ENCODE data around the gene ZBTB16.

Gene ZBTB16

DNA sequence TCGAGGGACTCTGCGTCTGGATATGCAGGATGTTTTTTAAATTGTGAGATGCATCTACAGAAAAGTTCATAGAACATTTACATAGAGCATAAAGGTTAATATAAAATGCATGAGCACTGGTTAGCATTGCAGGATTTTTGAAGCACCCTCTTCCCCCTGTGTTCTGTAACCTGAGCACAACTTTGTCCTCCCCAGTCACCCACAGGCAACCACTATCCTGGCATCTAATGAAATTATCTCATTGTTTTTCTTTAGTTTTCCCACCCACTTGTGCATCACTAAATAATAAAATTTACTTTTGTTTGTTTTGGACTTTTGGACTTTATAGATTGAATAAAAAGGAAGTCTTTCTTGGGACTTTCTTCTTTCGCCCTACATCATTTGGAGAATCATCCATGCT lies 226.7 kb downstream of the ZBTB16 start:
- TF ChIP-seq EZH2 (IDR thresholded peaks at IDR 0.05; ENCODE audit: borderline replicate concordance, low read depth, low read length, severe bottlenecking): no peak
- no peak for TF ChIP-seq CTCF (IDR thresholded peaks at IDR 0.05; ENCODE audit: borderline replicate concordance, extremely low read depth, low read length, poor library complexity, severe bottlenecking)
- Histone ChIP-seq H2AFZ (ENCODE audit: low read depth, low read length) (no peak overlapping the region), H3K4me3 (ENCODE audit: low read depth in 1 of 2, low read length in 2 of 2) (no peak overlapping the region), H3K4me1 (ENCODE audit: insufficient read depth, low read length) (no peaks in the 10 kb centered on the region), H3K9ac (ENCODE audit: low read depth, low read length) (no peak overlapping the region), H3K27ac (ENCODE audit: low read length) (no peak overlapping the region), H4K20me1 (ENCODE audit: insufficient read depth, low read length) (no peaks in the 10 kb centered on the region), H3K27me3 (ENCODE audit: insufficient read depth, low read length, poor library complexity) (peaks cover 3% of the 10 kb centered on the region), H3K36me3 (ENCODE audit: insufficient read depth, low read length) (no peaks in the 10 kb centered on the region), H3K4me2 (ENCODE audit: insufficient read depth, low read length) (no peak overlapping the region), H3K79me2 (ENCODE audit: insufficient read depth, low read length) (no peaks in the 10 kb centered on the region), H3K9me3 (ENCODE audit: insufficient read depth, low read length, severe bottlenecking) (no peaks in the 10 kb centered on the region)
- ATAC-seq (ENCODE audit: insufficient read depth, low read depth): no peak
- DNase-seq: no peak

GRCh38 chr11:114287154-114287553 lies 227.6 kb downstream of the ZBTB16 start:
- Histone ChIP-seq H3K4me1 (ENCODE audit: insufficient read depth, low read length) (no peaks in the 10 kb centered on the region), H3K27me3 (ENCODE audit: insufficient read depth, low read length, poor library complexity) (no peaks in the 10 kb centered on the region), H4K20me1 (ENCODE audit: insufficient read depth, low read length) (no peaks in the 10 kb centered on the region), H3K9ac (ENCODE audit: low read depth, low read length) (no peak overlapping the region), H3K4me2 (ENCODE audit: insufficient read depth, low read length) (no peak overlapping the region), H3K36me3 (ENCODE audit: insufficient read depth, low read length) (no peaks in the 10 kb centered on the region), H3K4me3 (ENCODE audit: low read depth in 1 of 2, low read length in 2 of 2) (no peak overlapping the region), H3K79me2 (ENCODE audit: insufficient read depth, low read length) (no peaks in the 10 kb centered on the region), H3K27ac (ENCODE audit: low read length) (no peak overlapping the region), H2AFZ (ENCODE audit: low read depth, low read length) (no peak overlapping the region), H3K9me3 (ENCODE audit: insufficient read depth, low read length, severe bottlenecking) (no peaks in the 10 kb centered on the region)
- ATAC-seq (ENCODE audit: insufficient read depth, low read depth) (no peak), DNase-seq (no peak)
- TF ChIP-seq CTCF (IDR thresholded peaks at IDR 0.05; ENCODE audit: borderline replicate concordance, extremely low read depth, low read length, poor library complexity, severe bottlenecking) (no peak), EZH2 (IDR thresholded peaks at IDR 0.05; ENCODE audit: borderline replicate concordance, low read depth, low read length, severe bottlenecking) (no peak)

GRCh38 chr11:114288136-114288535 lies 228.6 kb downstream of the ZBTB16 start:
- ATAC-seq (ENCODE audit: insufficient read depth, low read depth) (no peak), DNase-seq (no peak)
- Histone ChIP-seq H3K36me3 (ENCODE audit: insufficient read depth, low read length) (no peaks in the 10 kb centered on the region), H3K4me3 (ENCODE audit: low read depth in 1 of 2, low read length in 2 of 2) (no peak overlapping the region), H3K4me1 (ENCODE audit: insufficient read depth, low read length) (no peaks in the 10 kb centered on the region), H3K9me3 (ENCODE audit: insufficient read depth, low read length, severe bottlenecking) (no peaks in the 10 kb centered on the region), H3K4me2 (ENCODE audit: insufficient read depth, low read length) (no peak overlapping the region), H3K79me2 (ENCODE audit: insufficient read depth, low read length) (no peaks in the 10 kb centered on the region), H2AFZ (ENCODE audit: low read depth, low read length) (no peak overlapping the region), H3K27me3 (ENCODE audit: insufficient read depth, low read length, poor library complexity) (no peaks in the 10 kb centered on the region), H3K27ac (ENCODE audit: low read length) (no peak overlapping the region), H3K9ac (ENCODE audit: low read depth, low read length) (no peak overlapping the region), H4K20me1 (ENCODE audit: insufficient read depth, low read length) (no peaks in the 10 kb centered on the region)
- TF ChIP-seq EZH2 (IDR thresholded peaks at IDR 0.05; ENCODE audit: borderline replicate concordance, low read depth, low read length, severe bottlenecking): no peak
- TF ChIP-seq CTCF (IDR thresholded peaks at IDR 0.05; ENCODE audit: borderline replicate concordance, extremely low read depth, low read length, poor library complexity, severe bottlenecking): no peak

DNA sequence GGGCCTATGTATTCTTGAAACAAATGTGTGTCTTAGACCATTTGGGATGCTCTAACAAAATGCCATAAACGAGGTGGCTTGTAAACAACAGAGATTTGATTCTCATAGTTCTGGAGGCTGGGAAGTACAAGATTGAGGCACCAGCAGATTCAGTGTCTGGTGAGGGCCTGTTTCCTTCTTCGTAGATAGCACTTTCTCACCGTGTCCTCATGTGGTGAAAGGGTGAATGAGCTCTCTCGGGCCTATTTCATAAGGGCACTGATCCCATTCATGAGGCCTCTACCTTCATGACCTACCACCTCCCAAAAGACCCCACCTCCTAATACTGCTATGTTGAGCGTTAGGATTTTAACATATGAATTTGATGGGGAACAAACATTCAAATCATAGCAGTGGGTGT lies 230.3 kb downstream of the ZBTB16 start:
- no peaks in the 10 kb centered on the region for H3K4me1 ChIP-seq (ENCODE audit: insufficient read depth, low read length)
- TF ChIP-seq EZH2 (IDR thresholded peaks at IDR 0.05; ENCODE audit: borderline replicate concordance, low read depth, low read length, severe bottlenecking) (no peak), CTCF (IDR thresholded peaks at IDR 0.05; ENCODE audit: borderline replicate concordance, extremely low read depth, low read length, poor library complexity, severe bottlenecking) (no peak)
- no peak overlapping the region for H3K9ac ChIP-seq (ENCODE audit: low read depth, low read length)
- H3K79me2 ChIP-seq (ENCODE audit: insufficient read depth, low read length): no peaks in the 10 kb centered on the region
- H3K36me3 ChIP-seq (ENCODE audit: insufficient read depth, low read length): no peaks in the 10 kb centered on the region
- H3K27ac ChIP-seq (ENCODE audit: low read length): no peak overlapping the region
- no peak overlapping the region for H3K4me2 ChIP-seq (ENCODE audit: insufficient read depth, low read length)
- ATAC-seq (ENCODE audit: insufficient read depth, low read depth) (no peak), DNase-seq (no peak)
- no peaks in the 10 kb centered on the region for H3K27me3 ChIP-seq (ENCODE audit: insufficient read depth, low read length, poor library complexity)
- no peak overlapping the region for H2AFZ ChIP-seq (ENCODE audit: low read depth, low read length)
- H4K20me1 ChIP-seq (ENCODE audit: insufficient read depth, low read length): no peaks in the 10 kb centered on the region
- H3K9me3 ChIP-seq (ENCODE audit: insufficient read depth, low read length, severe bottlenecking): no peaks in the 10 kb centered on the region
- no peak overlapping the region for H3K4me3 ChIP-seq (ENCODE audit: low read depth in 1 of 2, low read length in 2 of 2)

Data from DND-41 (cell line).